ENCODE measurements around the gene ATP8A2.

Gene ATP8A2

GRCh38 chr13:25927932-25928331 is 556.2 kb downstream of the ATP8A2 start:
- H3K27ac ChIP-seq (ENCODE audit: low read length), result no peak overlapping the region

DNA sequence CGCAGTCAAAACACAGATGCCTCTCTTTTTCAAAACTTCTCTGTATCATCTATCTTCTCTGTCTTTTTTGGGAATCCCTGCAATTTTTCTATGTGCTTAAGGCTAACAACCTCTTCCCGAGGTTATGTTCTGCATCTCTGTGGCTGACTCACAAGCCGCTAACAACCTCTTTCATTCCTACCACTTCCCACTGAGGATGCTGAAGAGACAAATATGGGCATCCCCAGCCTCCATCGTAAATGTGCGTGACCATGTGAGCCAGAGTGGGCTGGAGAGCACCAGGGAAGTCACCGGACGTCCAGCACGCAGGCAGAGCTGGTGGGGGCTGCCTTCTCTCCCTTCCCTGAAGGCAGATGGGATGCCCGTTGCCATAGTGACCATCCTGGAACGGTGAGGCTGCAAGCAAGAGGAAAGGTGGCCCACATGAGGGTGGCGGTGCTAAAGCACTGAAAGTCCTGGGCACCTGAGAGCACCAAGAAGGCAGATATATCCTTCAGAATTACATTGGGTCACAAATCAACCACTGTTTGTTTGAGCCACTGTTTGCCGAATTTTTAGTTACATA is 557.2 kb downstream of the ATP8A2 start:
- Histone ChIP-seq H3K9me3 (ENCODE audit: control insufficient read depth in 2 of 2, low read length in 2 of 2) (no peaks in the 10 kb centered on the region), H3K36me3 (ENCODE audit: control insufficient read depth in 2 of 2, insufficient read depth in 2 of 2, low read length in 2 of 2) (no peaks in the 10 kb centered on the region), H3K9ac (ENCODE audit: low read length in 2 of 2) (no peak overlapping the region), H3K27me3 (ENCODE audit: control insufficient read depth in 1 of 2, insufficient read depth in 2 of 2, low read length in 2 of 2) (no peaks in the 10 kb centered on the region), H3K4me1 (ENCODE audit: control insufficient read depth, insufficient read depth, low read length) (no peaks in the 10 kb centered on the region), H3K4me3 (ENCODE audit: low read length in 2 of 2) (no peak overlapping the region), H3K27ac (ENCODE audit: low read length) (no peak overlapping the region)

More at GRCh38 chr13:25927932-25928331, 556.2 kb downstream of the ATP8A2 start:
- Histone ChIP-seq H3K9me3 (ENCODE audit: control insufficient read depth in 2 of 2, low read length in 2 of 2) (no peaks in the 10 kb centered on the region), H3K27me3 (ENCODE audit: control insufficient read depth in 1 of 2, insufficient read depth in 2 of 2, low read length in 2 of 2) (no peaks in the 10 kb centered on the region), H3K9ac (ENCODE audit: low read length in 2 of 2) (no peak overlapping the region), H3K4me1 (ENCODE audit: control insufficient read depth, insufficient read depth, low read length) (peaks cover 5% of the 10 kb centered on the region), H3K36me3 (ENCODE audit: control insufficient read depth in 2 of 2, insufficient read depth in 2 of 2, low read length in 2 of 2) (no peaks in the 10 kb centered on the region), H3K4me3 (ENCODE audit: low read length in 2 of 2) (no peak overlapping the region)

GRCh38 chr13:25929816-25930215 is 558.0 kb downstream of the ATP8A2 start:
- H3K9ac ChIP-seq (ENCODE audit: low read length in 2 of 2), result no peak overlapping the region
- no peaks in the 10 kb centered on the region for H3K36me3 ChIP-seq (ENCODE audit: control insufficient read depth in 2 of 2, insufficient read depth in 2 of 2, low read length in 2 of 2)
- no peak overlapping the region for H3K27ac ChIP-seq (ENCODE audit: low read length)
- H3K27me3 ChIP-seq (ENCODE audit: control insufficient read depth in 1 of 2, insufficient read depth in 2 of 2, low read length in 2 of 2), result no peaks in the 10 kb centered on the region
- H3K9me3 ChIP-seq (ENCODE audit: control insufficient read depth in 2 of 2, low read length in 2 of 2), result no peaks in the 10 kb centered on the region
- no peaks in the 10 kb centered on the region for H3K4me1 ChIP-seq (ENCODE audit: control insufficient read depth, insufficient read depth, low read length)
- no peak overlapping the region for H3K4me3 ChIP-seq (ENCODE audit: low read length in 2 of 2)

DNA sequence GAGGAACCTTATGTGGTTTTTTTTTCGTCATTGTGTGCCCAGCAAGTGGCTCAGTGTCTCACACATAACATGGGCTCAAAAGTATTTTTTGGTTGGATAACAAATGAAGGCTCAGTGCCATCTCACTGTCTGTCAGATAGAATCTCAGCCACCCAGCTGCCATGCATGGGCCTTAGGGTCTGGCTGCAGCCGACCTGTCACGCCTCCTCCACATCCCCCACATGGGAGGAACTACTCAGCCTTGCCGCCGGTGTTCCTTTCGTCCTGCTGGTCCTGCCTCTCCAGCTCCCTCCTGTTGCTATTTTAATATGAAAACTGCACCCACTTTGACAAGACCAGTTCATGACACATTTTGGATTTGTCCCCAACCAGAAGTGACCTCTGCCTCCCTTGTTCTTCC is 558.9 kb downstream of the ATP8A2 start:
- Histone ChIP-seq H3K9me3 (ENCODE audit: control insufficient read depth in 2 of 2, low read length in 2 of 2) (no peaks in the 10 kb centered on the region), H3K9ac (ENCODE audit: low read length in 2 of 2) (no peak overlapping the region), H3K27me3 (ENCODE audit: control insufficient read depth in 1 of 2, insufficient read depth in 2 of 2, low read length in 2 of 2) (no peaks in the 10 kb centered on the region), H3K27ac (ENCODE audit: low read length) (no peak overlapping the region), H3K36me3 (ENCODE audit: control insufficient read depth in 2 of 2, insufficient read depth in 2 of 2, low read length in 2 of 2) (no peaks in the 10 kb centered on the region), H3K4me1 (ENCODE audit: control insufficient read depth, insufficient read depth, low read length) (no peaks in the 10 kb centered on the region), H3K4me3 (ENCODE audit: low read length in 2 of 2) (no peak overlapping the region)

GRCh38 chr13:25932365-25932764 is 560.6 kb downstream of the ATP8A2 start:
- Histone ChIP-seq H3K4me1 (ENCODE audit: control insufficient read depth, insufficient read depth, low read length) (no peaks in the 10 kb centered on the region), H3K36me3 (ENCODE audit: control insufficient read depth in 2 of 2, insufficient read depth in 2 of 2, low read length in 2 of 2) (no peaks in the 10 kb centered on the region), H3K9ac (ENCODE audit: low read length in 2 of 2) (no peak overlapping the region), H3K4me3 (ENCODE audit: low read length in 2 of 2) (no peak overlapping the region), H3K9me3 (ENCODE audit: control insufficient read depth in 2 of 2, low read length in 2 of 2) (no peaks in the 10 kb centered on the region), H3K27ac (ENCODE audit: low read length) (no peak overlapping the region), H3K27me3 (ENCODE audit: control insufficient read depth in 1 of 2, insufficient read depth in 2 of 2, low read length in 2 of 2) (peaks cover 0 to 2% of the 10 kb centered on the region in 2 donors)

DNA sequence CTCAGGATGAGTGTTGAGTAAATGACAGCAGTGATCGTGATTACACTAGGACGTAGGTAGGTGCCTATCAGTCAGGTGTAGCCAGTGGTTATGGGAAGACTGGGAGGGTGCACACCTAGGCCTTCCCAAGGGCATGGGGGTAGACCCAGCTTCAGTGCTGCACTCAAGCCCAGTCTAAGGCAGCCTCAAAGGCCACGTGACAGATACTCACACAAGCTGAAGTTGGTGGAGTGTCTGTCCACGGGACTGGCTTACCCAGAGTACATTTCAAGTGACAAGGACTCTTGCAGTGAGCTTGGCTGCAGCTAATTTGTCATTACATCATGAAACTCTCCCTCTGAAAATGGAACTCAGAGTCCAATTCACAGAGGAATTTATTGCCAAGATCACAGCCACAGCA is 561.7 kb downstream of the ATP8A2 start:
- no peak overlapping the region for H3K9ac ChIP-seq (ENCODE audit: low read length in 2 of 2)
- H3K9me3 ChIP-seq (ENCODE audit: control insufficient read depth in 2 of 2, low read length in 2 of 2), result no peaks in the 10 kb centered on the region

GRCh38 chr13:25934127-25934526 is 562.4 kb downstream of the ATP8A2 start:
- Histone ChIP-seq H3K27ac (ENCODE audit: low read length) (no peak overlapping the region), H3K9ac (ENCODE audit: low read length in 2 of 2) (no peak overlapping the region), H3K36me3 (ENCODE audit: control insufficient read depth in 2 of 2, insufficient read depth in 2 of 2, low read length in 2 of 2) (no peaks in the 10 kb centered on the region), H3K4me1 (ENCODE audit: control insufficient read depth, insufficient read depth, low read length) (no peaks in the 10 kb centered on the region), H3K9me3 (ENCODE audit: control insufficient read depth in 2 of 2, low read length in 2 of 2) (no peaks in the 10 kb centered on the region), H3K27me3 (ENCODE audit: control insufficient read depth in 1 of 2, insufficient read depth in 2 of 2, low read length in 2 of 2) (peaks cover 0 to 2% of the 10 kb centered on the region in 2 donors), H3K4me3 (ENCODE audit: low read length in 2 of 2) (no peak overlapping the region)

More for the DNA sequence above, 561.7 kb downstream of the ATP8A2 start:
- no peak overlapping the region for H3K4me3 ChIP-seq (ENCODE audit: low read length in 2 of 2)
- H3K4me1 ChIP-seq (ENCODE audit: control insufficient read depth, insufficient read depth, low read length), result no peaks in the 10 kb centered on the region
- peaks cover 0 to 2% of the 10 kb centered on the region in 2 donors for H3K27me3 ChIP-seq (ENCODE audit: control insufficient read depth in 1 of 2, insufficient read depth in 2 of 2, low read length in 2 of 2)
- H3K27ac ChIP-seq (ENCODE audit: low read length), result no peak overlapping the region
- no peaks in the 10 kb centered on the region for H3K36me3 ChIP-seq (ENCODE audit: control insufficient read depth in 2 of 2, insufficient read depth in 2 of 2, low read length in 2 of 2)

DNA sequence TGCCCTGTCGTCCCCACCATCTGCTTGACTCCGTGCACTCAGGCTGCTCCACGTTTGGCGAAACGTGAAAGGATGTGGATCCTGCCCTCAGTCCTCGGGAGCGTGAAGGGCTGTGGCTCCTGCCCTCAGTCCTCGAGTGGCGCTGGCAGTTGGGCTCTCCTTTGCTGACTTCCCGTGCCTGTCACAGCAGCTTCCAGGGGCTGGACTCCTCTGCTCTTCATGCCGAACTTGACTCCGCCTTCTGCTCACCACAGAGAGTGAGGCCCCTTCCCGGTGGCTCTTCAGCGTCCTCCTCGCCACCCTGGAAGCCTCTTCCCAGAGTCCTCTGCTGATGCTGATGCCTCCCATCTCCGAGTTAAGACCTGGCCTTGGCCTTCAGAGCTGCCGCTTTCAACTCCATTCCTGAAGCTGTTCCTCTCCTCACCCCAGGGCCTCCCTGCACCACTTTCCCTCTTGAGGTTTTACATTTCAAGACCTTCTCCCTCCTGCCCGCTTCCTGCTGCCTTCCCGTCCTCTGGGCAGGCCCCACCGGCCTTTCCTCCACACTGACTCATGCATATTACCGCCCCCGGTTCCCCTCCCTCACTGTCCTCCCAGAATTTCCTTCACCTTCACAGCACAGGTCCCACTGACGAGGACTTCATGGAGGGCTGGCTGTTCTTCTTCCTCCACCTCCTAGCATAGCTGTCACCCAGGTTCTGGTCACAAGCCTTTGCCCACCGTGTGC is 568.4 kb downstream of the ATP8A2 start:
- no peaks in the 10 kb centered on the region for H3K36me3 ChIP-seq (ENCODE audit: control insufficient read depth in 2 of 2, insufficient read depth in 2 of 2, low read length in 2 of 2)
- no peak overlapping the region for H3K9ac ChIP-seq (ENCODE audit: low read length in 2 of 2)
- no peak overlapping the region for H3K4me3 ChIP-seq (ENCODE audit: low read length in 2 of 2)
- peaks cover 0 to 2% of the 10 kb centered on the region in 2 donors for H3K27me3 ChIP-seq (ENCODE audit: control insufficient read depth in 1 of 2, insufficient read depth in 2 of 2, low read length in 2 of 2)
- no peak overlapping the region for H3K27ac ChIP-seq (ENCODE audit: low read length)
- no peaks in the 10 kb centered on the region for H3K9me3 ChIP-seq (ENCODE audit: control insufficient read depth in 2 of 2, low read length in 2 of 2)
- H3K4me1 ChIP-seq (ENCODE audit: control insufficient read depth, insufficient read depth, low read length), result no peaks in the 10 kb centered on the region

- H3K9me3 ChIP-seq (ENCODE audit: control insufficient read depth in 2 of 2, low read length in 2 of 2), result no peaks in the 10 kb centered on the region
- no peak overlapping the region for H3K27ac ChIP-seq (ENCODE audit: low read length)
- no peak overlapping the region for H3K9ac ChIP-seq (ENCODE audit: low read length in 2 of 2)
- peaks cover 7% of the 10 kb centered on the region for H3K4me1 ChIP-seq (ENCODE audit: control insufficient read depth, insufficient read depth, low read length)
- H3K27me3 ChIP-seq (ENCODE audit: control insufficient read depth in 1 of 2, insufficient read depth in 2 of 2, low read length in 2 of 2), result no peaks in the 10 kb centered on the region
- H3K36me3 ChIP-seq (ENCODE audit: control insufficient read depth in 2 of 2, insufficient read depth in 2 of 2, low read length in 2 of 2), result no peaks in the 10 kb centered on the region
- no peak overlapping the region for H3K4me3 ChIP-seq (ENCODE audit: low read length in 2 of 2)
Observed at GRCh38 chr13:25943081-25943480, 571.3 kb downstream of the ATP8A2 start.

DNA sequence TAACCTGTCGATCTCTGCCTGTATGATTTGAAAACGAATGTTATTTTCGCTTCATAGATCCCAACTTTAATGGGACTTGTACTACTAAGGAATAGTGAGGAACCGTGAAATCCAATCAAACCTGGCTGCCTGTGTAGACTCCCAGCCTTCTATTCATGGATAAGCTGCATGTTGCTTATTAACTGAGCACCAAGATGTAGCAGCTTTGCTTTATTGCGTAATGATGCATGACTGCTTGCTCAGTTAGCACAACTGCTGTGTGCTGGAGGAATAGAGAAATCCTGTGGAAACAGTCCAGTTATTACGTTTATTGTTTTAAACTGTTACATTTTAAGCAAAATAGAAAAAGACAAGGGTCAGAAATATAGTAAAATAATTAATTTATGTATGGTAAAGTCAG is 571.9 kb downstream of the ATP8A2 start:
- H3K27me3 ChIP-seq (ENCODE audit: control insufficient read depth in 1 of 2, insufficient read depth in 2 of 2, low read length in 2 of 2), result no peaks in the 10 kb centered on the region
- H3K9me3 ChIP-seq (ENCODE audit: control insufficient read depth in 2 of 2, low read length in 2 of 2), result no peaks in the 10 kb centered on the region
- no peaks in the 10 kb centered on the region for H3K36me3 ChIP-seq (ENCODE audit: control insufficient read depth in 2 of 2, insufficient read depth in 2 of 2, low read length in 2 of 2)
- H3K27ac ChIP-seq (ENCODE audit: low read length), result no peak overlapping the region
- H3K4me3 ChIP-seq (ENCODE audit: low read length in 2 of 2), result no peak overlapping the region
- H3K9ac ChIP-seq (ENCODE audit: low read length in 2 of 2), result no peak overlapping the region
- peaks cover 7% of the 10 kb centered on the region for H3K4me1 ChIP-seq (ENCODE audit: control insufficient read depth, insufficient read depth, low read length)

GRCh38 chr13:25945596-25945995 is 573.8 kb downstream of the ATP8A2 start:
- H3K4me1 ChIP-seq (ENCODE audit: control insufficient read depth, insufficient read depth, low read length), result peaks cover 7% of the 10 kb centered on the region
- no peaks in the 10 kb centered on the region for H3K27me3 ChIP-seq (ENCODE audit: control insufficient read depth in 1 of 2, insufficient read depth in 2 of 2, low read length in 2 of 2)
- no peaks in the 10 kb centered on the region for H3K36me3 ChIP-seq (ENCODE audit: control insufficient read depth in 2 of 2, insufficient read depth in 2 of 2, low read length in 2 of 2)
- peak overlapping the region in 1 of 2 donors; percentile 35 for H3K4me3 ChIP-seq (ENCODE audit: low read length in 2 of 2)
- H3K27ac ChIP-seq (ENCODE audit: low read length), result no peak overlapping the region
- no peaks in the 10 kb centered on the region for H3K9me3 ChIP-seq (ENCODE audit: control insufficient read depth in 2 of 2, low read length in 2 of 2)
- no peak overlapping the region for H3K9ac ChIP-seq (ENCODE audit: low read length in 2 of 2)
